Activated naive CD8-positive, alpha-beta T cell treated with anti-CD3 and anti-CD28 coated beads for 36 hours (primary cell): Measurements from ENCODE around the gene PRRC2C. TPM values are rescaled to one million over a fixed set of nuclear protein-coding genes. Genes with fewer than 3 reads are reported as not detected.
A peak's percentile ranks its signal among the peaks of the same experiment; 100 is the strongest.
"Not testable (repeated sequence)": the region's sequence is repeated elsewhere in the genome, so short reads cannot be mapped to it uniquely, and the experiment has no call there.

ENCODE experiments used
- DNase-seq: peaks from one replicate; pipeline ENCODE4 v3.0.0; 2021
- H3K27ac Mint-ChIP-seq: one replicate; pipeline ENCODE4 v1.8.0; 2022; ENCODE audit warnings: mild to moderate bottlenecking, moderate library complexity, mixed read lengths
- H3K27me3 Mint-ChIP-seq: one replicate; pipeline ENCODE4 v1.8.0; 2022; ENCODE audit warnings: mild to moderate bottlenecking, mixed read lengths
- H3K36me3 Mint-ChIP-seq: one replicate; pipeline ENCODE4 v1.8.0; 2021; ENCODE audit warnings: mild to moderate bottlenecking, mixed read lengths
- H3K4me1 Mint-ChIP-seq: one replicate; pipeline ENCODE4 v1.8.0; 2021; ENCODE audit warnings: mixed read lengths
- H3K4me3 Mint-ChIP-seq: one replicate; pipeline ENCODE4 v1.8.0; 2022; ENCODE audit warnings: mild to moderate bottlenecking, moderate library complexity, mixed read lengths
- H3K9me3 Mint-ChIP-seq: one replicate; pipeline ENCODE4 v1.8.0; 2022; ENCODE audit warnings: mixed read lengths
- total RNA-seq, 2 experiments: library from RNA; stranded (reverse); gene quantifications; one replicate each; pipeline ENCODE4 v1.2.3, GENCODE V29; 2021

Gene PRRC2C
- 100 to 1,000 TPM; 252 to 256 TPM for total RNA-seq

GRCh38 chr1:171485375-171486047, at the start of gene PRRC2C:
Gene PRRC2C (plus strand): TSS chr1:171485530. CDS start chr1:171512089, 26,559 bp downstream.
- H3K4me3 Mint-ChIP-seq, result peak within 1 kb of the TSS; percentile 95
- H3K27me3 Mint-ChIP-seq, result no peaks in the 10 kb centered on the region
- H3K36me3 Mint-ChIP-seq, result peaks cover 42% of the 10 kb centered on the region
- no peaks in the 10 kb centered on the region for H3K9me3 Mint-ChIP-seq
- H3K27ac Mint-ChIP-seq, result peak within 1 kb of the TSS; percentile 99
- peaks cover 40% of the 10 kb centered on the region for H3K4me1 Mint-ChIP-seq
- DNase-seq, result peak; percentile 93

DNA sequence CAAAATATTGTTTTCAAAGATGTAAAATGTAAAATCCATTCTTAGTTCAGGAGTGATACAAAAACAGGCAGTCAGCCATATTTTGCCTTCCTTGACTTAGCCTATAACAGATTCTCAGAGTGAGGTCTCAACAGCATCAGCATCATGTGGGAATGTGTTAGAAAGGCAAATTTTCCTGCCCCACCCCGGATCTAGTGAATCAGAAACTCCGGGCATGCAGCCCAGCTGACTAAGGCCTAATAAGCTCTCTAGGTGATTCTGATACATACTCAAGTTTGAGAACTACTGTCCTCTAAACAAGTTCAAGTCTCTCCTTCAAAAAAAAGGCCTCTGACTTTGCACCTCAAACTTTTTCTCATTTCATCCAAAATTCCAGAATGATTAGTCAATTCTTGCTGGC, 46.9 kb upstream of the PRRC2C start:
- Mint-ChIP-seq H3K4me3 (no peak overlapping the region), H3K27ac (no peak overlapping the region), H3K27me3 (no peaks in the 10 kb centered on the region), H3K36me3 (no peaks in the 10 kb centered on the region), H3K9me3 (no peaks in the 10 kb centered on the region), H3K4me1 (peaks cover 11% of the 10 kb centered on the region)
- DNase-seq, result no peak

GRCh38 chr1:171440201-171440600, 45.1 kb upstream of the PRRC2C start:
- H3K27me3 Mint-ChIP-seq, H3K36me3 Mint-ChIP-seq, DNase-seq, H3K27ac Mint-ChIP-seq, H3K4me1 Mint-ChIP-seq, H3K9me3 Mint-ChIP-seq, H3K4me3 Mint-ChIP-seq: not testable (repeated sequence)

- not testable (repeated sequence) for H3K9me3 Mint-ChIP-seq, H3K4me1 Mint-ChIP-seq, H3K4me3 Mint-ChIP-seq, H3K27ac Mint-ChIP-seq, H3K27me3 Mint-ChIP-seq, H3K36me3 Mint-ChIP-seq, DNase-seq
Observed at GRCh38 chr1:171441278-171441895, 43.9 kb upstream of the PRRC2C start.

DNA sequence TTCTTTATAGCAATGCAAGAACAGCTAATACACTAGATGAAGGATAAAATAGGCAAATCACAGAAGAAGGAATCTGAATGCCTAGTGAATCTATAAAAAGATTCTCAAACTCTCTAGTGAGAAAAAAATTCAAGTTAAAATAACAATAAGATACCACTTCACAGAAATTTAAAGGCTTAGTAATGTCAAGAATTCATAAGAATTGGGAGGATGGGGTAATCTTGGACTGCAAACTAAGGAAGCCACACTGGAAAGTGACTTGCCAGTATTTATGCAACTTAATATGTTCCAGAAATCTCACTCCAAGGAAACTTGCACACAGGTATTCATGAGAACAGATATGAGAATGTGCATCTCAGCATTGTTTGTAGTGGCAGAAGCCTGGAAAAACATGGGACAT, 38.9 kb upstream of the PRRC2C start:
- no peaks in the 10 kb centered on the region for H3K27me3 Mint-ChIP-seq
- no peak overlapping the region for H3K4me3 Mint-ChIP-seq
- DNase-seq, result no peak
- H3K36me3 Mint-ChIP-seq, result no peaks in the 10 kb centered on the region
- H3K27ac Mint-ChIP-seq, result no peak overlapping the region
- H3K4me1 Mint-ChIP-seq, result no peaks in the 10 kb centered on the region
- no peaks in the 10 kb centered on the region for H3K9me3 Mint-ChIP-seq

- Mint-ChIP-seq H3K27ac (no peak overlapping the region), H3K4me1 (no peaks in the 10 kb centered on the region), H3K27me3 (peaks cover 10% of the 10 kb centered on the region), H3K9me3 (peaks cover 7% of the 10 kb centered on the region), H3K36me3 (peaks cover 4% of the 10 kb centered on the region), H3K4me3 (no peak overlapping the region)
- no peak for DNase-seq
Observed at GRCh38 chr1:171455967-171456366, 29.4 kb upstream of the PRRC2C start.

- Mint-ChIP-seq H3K4me3 (no peak overlapping the region), H3K4me1 (no peaks in the 10 kb centered on the region), H3K36me3 (peaks cover 3% of the 10 kb centered on the region), H3K27me3 (peaks cover 9% of the 10 kb centered on the region), H3K27ac (no peak overlapping the region), H3K9me3 (peaks cover 4% of the 10 kb centered on the region)
- DNase-seq, result no peak
Observed at GRCh38 chr1:171457412-171457811, 27.9 kb upstream of the PRRC2C start.

DNA sequence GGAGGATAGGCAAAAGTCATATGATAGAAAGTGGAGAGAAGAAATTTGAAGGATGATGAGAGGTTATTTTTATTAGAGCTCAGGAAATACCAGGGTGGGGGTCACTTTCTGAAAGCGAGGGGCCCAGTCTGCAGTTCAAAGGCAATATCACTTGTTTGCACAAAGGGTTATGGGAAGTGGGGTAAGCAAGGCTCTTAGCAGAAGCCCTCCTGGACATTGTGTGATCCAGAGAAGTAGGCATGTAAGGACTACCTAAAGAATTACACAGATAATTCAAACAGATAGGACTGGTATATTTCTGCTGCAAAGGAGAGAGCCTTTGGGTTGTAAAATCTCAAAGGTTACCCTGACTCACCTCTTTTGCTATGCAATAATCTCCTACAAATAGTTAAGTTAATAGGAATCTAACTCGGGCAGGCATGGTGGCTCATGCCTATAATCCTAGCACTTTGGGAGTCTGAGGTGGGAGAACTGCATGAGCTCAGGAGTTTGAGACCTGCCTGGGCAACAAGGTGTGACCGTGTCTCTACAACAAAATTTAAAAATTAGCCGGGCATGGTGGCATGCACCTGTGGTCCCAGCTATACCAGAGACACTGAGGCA, 25.2 kb upstream of the PRRC2C start:
- Mint-ChIP-seq H3K27me3 (no peaks in the 10 kb centered on the region), H3K9me3 (no peaks in the 10 kb centered on the region), H3K27ac (no peak overlapping the region), H3K36me3 (no peaks in the 10 kb centered on the region), H3K4me3 (no peak overlapping the region), H3K4me1 (no peaks in the 10 kb centered on the region)
- no peak for DNase-seq

DNA sequence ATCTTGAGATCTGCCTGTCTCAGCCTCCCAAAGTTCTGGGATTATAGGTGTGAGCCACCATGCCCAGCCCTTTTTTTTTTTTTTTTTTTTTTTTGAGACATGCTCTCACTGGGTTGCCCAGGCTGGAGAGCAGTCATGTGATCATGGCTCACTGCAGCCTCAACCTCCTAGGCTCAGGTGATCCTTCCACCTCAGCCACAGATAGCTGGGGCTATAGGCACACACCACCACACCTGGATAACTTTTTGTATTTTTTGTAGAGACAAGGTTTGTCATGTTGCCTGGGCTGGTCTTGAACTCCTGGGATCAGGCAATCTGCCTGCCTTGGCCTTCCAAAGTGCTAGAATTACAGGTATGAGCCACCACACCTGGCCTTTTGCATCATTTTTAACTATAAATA, 17.7 kb upstream of the PRRC2C start:
- H3K4me1 Mint-ChIP-seq, result peaks cover 2% of the 10 kb centered on the region
- H3K27me3 Mint-ChIP-seq, result no peaks in the 10 kb centered on the region
- no peak for DNase-seq
- no peaks in the 10 kb centered on the region for H3K36me3 Mint-ChIP-seq
- H3K4me3 Mint-ChIP-seq, result no peak overlapping the region
- no peak overlapping the region for H3K27ac Mint-ChIP-seq
- H3K9me3 Mint-ChIP-seq, result no peaks in the 10 kb centered on the region

DNA sequence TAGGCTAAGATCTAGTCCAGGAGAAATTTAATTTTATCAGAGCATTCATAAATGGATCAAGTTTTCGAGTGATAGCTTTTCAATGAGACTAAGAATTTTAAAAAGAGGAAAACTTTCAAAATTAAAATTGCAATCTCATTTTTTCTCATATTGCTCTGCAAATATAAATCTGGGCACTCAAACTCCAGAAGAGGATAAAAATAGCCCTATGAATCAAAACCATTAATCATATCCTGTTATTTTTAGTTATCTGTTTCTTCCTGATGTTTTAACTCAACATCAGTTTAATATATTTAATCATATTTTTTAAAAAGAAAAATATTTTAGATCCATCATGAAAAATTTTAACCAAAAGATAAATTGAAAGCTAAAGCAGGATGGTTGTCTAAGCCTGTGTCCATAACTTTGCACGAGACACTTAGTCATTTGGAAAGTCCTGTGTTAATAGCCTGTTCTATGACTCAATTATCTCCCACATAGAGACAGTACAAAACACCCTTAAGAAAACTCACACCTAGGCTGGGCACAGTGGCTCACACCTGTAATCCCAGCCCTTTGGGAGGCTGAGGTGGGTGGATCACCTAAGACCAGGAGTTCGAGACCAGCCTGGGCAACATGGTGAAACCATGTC, 17.1 kb upstream of the PRRC2C start:
- H3K36me3 Mint-ChIP-seq, result no peaks in the 10 kb centered on the region
- peaks cover 3% of the 10 kb centered on the region for H3K9me3 Mint-ChIP-seq
- DNase-seq, result no peak
- no peak overlapping the region for H3K4me3 Mint-ChIP-seq
- peaks cover 2% of the 10 kb centered on the region for H3K4me1 Mint-ChIP-seq
- H3K27ac Mint-ChIP-seq, result no peak overlapping the region
- H3K27me3 Mint-ChIP-seq, result no peaks in the 10 kb centered on the region

DNA sequence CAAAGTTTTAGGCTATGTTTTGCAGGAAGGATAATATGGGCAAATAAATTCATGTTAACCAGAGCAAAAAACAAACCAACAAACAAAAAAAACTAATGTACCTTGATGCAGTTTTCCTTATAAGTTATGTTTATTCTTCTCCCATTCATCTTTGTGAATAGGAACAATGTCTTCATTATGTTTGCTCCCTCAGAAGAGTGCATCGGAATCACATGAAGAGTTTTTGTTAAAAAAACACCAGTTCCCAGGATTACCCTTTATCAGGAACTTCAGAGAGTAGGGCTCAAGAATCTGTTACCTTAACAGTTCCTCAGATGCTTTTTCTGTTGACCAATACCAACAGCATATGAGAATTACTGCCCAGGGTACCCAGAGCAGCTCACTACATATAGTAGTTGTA, 14.6 kb upstream of the PRRC2C start:
- H3K27ac Mint-ChIP-seq, result no peak overlapping the region
- H3K9me3 Mint-ChIP-seq, result peaks cover 3% of the 10 kb centered on the region
- no peaks in the 10 kb centered on the region for H3K36me3 Mint-ChIP-seq
- no peak overlapping the region for H3K4me3 Mint-ChIP-seq
- H3K4me1 Mint-ChIP-seq, result peaks cover 2% of the 10 kb centered on the region
- no peaks in the 10 kb centered on the region for H3K27me3 Mint-ChIP-seq
- no peak for DNase-seq

DNA sequence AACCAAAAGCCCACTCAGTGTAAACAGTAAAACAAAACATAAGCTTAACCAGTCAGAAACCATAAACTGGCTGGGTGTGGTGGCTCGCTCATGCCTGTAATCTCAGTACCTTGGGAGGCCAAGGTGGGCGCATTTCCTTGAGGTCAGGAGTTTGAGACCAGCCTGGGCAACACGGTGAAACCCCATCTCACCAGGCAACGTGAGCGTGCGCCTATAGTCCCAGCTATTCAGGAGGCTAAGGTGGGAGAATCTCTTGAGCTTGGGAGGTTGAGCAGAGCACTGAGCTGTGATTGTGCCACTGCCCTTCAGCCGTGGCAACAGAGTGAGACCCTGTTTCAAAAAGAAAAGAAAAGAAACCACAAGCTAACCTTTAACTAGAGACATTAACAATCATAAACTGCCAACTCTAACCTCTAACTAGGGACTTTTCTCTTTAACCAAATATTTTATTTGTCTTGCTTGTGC, 13.1 kb upstream of the PRRC2C start:
- H3K27ac Mint-ChIP-seq, result no peak overlapping the region
- no peak overlapping the region for H3K4me3 Mint-ChIP-seq
- no peak for DNase-seq
- no peaks in the 10 kb centered on the region for H3K36me3 Mint-ChIP-seq
- no peaks in the 10 kb centered on the region for H3K27me3 Mint-ChIP-seq
- peaks cover 3% of the 10 kb centered on the region for H3K9me3 Mint-ChIP-seq
- H3K4me1 Mint-ChIP-seq, result peaks cover 2% of the 10 kb centered on the region

DNA sequence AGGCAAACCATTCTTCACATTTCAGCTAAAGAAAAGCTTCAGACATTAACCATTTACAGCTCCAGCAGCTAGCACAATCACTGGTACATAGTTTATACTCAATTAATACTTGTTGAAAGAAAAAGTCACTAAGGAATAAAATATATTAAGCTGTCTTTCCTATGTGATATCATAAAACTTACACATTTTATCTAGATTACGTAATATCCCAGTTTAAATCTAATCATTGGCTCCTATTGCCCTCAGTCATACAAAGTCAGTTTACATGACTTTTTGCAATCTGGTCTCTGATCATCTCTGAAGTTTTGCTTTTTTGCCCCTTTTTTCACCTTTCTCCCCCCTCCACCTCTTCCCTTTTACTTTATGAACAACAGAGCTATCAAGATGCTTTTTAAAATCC, 8.5 kb upstream of the PRRC2C start:
- H3K9me3 Mint-ChIP-seq, result peaks cover 3% of the 10 kb centered on the region
- H3K27me3 Mint-ChIP-seq, result no peaks in the 10 kb centered on the region
- H3K4me1 Mint-ChIP-seq, result peaks cover 3% of the 10 kb centered on the region
- no peaks in the 10 kb centered on the region for H3K36me3 Mint-ChIP-seq
- DNase-seq, result no peak
- no peak overlapping the region for H3K4me3 Mint-ChIP-seq
- no peak overlapping the region for H3K27ac Mint-ChIP-seq

DNA sequence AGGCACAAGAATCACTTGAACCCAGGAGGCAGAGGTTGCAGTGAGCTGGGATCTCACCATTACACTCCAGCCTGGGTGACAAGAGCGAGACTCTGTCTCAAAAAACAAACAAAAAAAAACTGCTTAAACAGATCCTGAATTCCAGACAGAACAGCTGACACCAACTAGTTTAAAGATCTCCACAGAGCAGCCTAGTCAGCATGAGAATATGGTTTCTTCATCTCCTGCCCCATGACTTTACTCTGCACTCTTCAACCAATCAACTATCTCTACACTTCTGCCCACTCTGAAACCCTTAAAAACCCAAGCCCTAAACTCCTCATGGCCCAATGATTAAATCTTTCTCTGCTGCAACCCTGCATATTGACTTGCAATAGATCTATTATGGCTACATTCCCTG, 7.5 kb upstream of the PRRC2C start:
- Mint-ChIP-seq H3K4me1 (peaks cover 3% of the 10 kb centered on the region), H3K27me3 (no peaks in the 10 kb centered on the region), H3K36me3 (no peaks in the 10 kb centered on the region), H3K9me3 (peaks cover 3% of the 10 kb centered on the region), H3K4me3 (no peak overlapping the region), H3K27ac (no peak overlapping the region)
- no peak for DNase-seq

- Mint-ChIP-seq H3K9me3 (no peaks in the 10 kb centered on the region), H3K27me3 (no peaks in the 10 kb centered on the region)
- DNase-seq, result no peak
Observed at GRCh38 chr1:171480035-171480434, 5.3 kb upstream of the PRRC2C start.

More at GRCh38 chr1:171480035-171480434, 5.3 kb upstream of the PRRC2C start:
- Mint-ChIP-seq H3K27ac (no peak overlapping the region), H3K36me3 (no peaks in the 10 kb centered on the region), H3K4me1 (peaks cover 10% of the 10 kb centered on the region), H3K4me3 (no peak overlapping the region)
